NCI-H2227 treated with DMSO at 0.1 percent for 48 hours (cell line): Measurements from ENCODE around the gene ADGRF3.
A peak's percentile ranks its signal among the peaks of the same experiment; 100 is the strongest.
"Not testable (repeated sequence)": the region's sequence is repeated elsewhere in the genome, so short reads cannot be mapped to it uniquely, and the experiment has no call there.

Experiments
- DNase-seq: peaks from one replicate; lab custom pipeline; 2025; lab: John Stamatoyannopoulos, UW

The ADGRF3 gene

DNA sequence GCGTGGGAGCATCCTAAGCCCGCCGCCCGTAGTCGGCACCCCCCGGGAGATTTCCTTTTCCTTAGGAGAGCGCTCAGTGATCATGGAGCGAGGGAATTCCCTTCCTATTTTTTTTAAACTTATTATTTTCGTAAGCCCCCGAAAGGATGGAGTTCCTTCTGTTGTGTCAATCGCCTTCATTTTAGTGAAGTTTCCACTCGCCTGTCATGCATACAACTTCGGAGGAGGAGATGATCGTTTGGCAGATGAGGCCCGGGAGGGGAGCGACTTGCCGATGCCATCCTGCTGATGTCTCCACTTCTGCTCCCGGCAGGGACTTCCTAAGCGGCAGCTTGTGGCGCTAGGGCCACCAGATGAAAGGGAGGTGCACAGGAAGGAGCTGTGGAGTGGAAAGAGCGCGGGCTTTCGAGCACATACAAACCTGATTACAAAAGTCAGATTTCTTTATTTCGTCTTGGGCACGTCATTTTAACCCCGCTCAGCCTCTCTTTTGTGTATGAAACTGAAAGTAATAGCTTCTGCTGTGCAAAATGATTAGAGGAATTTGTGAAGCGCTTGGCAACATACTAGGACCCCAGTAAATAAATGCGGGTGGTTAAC is at the start of gene ADGRF3:
Gene ADGRF3 (minus strand): TSS at position 336 of the 600 bp plus-strand sequence. CDS start 555 bp downstream, outside the sequence.
- peak; percentile 50 for DNase-seq

DNA sequence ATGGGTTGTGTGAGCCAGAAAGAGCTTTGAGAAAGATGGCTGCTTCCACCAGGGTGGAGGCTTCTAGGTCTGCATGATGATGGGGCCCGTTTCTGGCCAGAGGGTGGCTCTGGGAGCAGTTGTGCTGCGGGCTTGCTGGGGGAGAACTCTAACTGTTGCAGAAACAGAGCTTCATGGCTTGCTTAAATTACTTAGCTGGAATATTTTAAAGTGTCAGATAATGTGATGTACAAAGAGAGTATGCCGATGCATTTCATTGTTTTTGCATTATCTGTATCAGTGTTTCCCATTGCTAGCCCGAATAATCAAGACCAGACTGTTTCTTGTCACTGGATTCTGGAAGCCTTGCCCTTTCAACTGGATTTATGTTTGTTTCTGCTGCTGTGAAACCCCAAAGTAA is 48.8 kb upstream of the ADGRF3 start:
- DNase-seq = peak; percentile 22

DNA sequence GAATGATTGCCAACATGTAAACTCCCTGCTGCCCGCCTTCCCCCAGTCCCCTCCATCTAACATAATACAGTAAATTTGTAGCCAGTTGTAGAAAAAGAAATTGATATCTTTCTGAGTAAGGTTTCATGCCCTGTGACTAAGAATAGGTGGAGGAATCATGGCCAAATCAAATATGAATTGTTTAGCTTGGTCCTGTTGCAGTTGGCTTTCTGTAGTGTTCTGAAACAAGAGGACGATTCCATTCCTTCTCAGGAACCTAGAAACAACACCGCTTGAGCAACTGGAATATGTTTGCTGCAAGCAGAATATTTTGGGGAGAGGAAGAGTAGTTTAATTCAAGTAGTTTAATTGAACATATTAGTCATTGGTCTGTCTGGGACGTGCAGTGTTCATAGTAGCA is 48.1 kb upstream of the ADGRF3 start:
- no peak for DNase-seq

GRCh38 chr2:26387189-26387588 is 40.6 kb upstream of the ADGRF3 start:
- DNase-seq = no peak

- no peak for DNase-seq
Measured at GRCh38 chr2:26384597-26384996, 38.0 kb upstream of the ADGRF3 start.

- DNase-seq = no peak
Measured at GRCh38 chr2:26384183-26384582, 37.6 kb upstream of the ADGRF3 start.

- no peak for DNase-seq
Measured at GRCh38 chr2:26382564-26382963, 36.0 kb upstream of the ADGRF3 start.

DNA sequence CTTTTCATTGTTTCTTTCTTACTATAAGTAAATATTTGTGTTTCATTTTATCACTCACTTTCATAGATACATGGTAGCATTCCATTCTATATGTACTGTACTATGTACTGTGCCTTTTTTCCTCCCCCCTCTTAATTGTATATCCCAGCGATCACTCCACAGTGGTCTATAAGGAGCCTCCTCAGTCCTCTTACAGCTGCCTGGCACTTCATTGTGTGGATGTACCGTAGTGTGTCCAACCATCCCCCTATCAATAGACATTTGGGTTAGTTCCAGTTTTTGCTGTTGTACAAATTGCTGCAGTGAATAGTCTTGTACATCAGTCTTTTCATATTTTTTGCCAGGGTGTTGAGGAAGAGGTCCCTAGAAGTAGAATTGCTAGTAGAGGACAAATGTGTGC is 33.7 kb upstream of the ADGRF3 start:
- no peak for DNase-seq

GRCh38 chr2:26376799-26377198 is 30.2 kb upstream of the ADGRF3 start:
- no peak for DNase-seq

DNA sequence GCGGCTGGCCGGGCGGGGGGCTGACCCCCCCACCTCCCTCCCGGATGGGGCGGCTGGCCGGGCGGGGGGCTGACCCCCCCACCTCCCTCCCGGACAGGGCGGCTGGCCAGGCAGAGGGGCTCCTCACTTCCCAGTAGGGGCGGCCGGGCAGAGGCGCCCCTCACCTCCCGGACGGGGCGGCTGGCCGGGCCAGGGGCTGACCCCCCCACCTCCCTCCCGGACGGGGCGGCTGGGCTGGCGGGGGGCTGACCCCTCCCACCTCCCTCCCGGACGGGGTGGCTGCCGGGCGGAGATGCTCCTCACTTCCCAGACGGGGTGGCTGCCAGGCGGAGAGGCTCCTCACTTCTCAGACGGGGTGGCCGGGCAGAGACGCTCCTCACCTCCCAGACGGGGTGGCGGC is 24.3 kb upstream of the ADGRF3 start:
- DNase-seq = not testable (repeated sequence)

DNA sequence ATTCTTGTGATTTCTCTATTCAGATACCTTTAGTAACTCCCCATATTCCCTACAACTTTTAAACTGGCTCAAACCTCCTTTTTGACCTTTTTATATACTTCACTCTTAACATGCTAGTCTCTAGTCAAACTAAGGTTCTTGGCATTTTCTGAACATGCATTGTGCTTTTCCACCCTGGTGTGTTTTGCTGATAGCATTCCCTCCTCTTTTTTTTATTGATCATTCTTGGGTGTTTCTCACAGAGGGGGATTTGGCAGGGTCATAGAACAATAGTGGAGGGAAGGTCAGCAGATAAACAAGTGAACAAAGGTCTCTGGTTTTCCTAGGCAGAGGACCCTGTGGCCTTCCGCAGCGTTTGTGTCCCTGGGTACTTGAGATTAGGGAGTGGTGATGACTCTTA is 23.1 kb upstream of the ADGRF3 start:
- not testable (repeated sequence) for DNase-seq

DNA sequence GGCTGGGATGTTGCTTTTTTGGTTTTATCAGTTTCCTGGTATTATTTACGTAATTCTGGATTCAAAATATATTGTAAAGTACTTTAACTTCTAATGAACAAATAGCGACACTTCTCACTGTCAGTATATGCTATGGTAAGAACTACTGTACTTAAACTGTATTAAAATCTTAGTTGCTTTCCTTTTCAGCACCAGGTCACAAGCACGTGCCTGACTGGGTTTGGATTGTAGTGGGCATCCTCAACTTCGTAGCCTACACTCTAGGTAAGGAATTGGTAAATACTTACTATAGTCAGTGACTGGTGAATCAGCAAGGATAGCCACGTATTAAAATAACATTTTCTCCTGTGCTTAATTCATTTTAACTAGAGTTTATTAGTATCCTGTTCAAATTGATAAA is 20.4 kb upstream of the ADGRF3 start:
- DNase-seq = no peak

- DNase-seq = no peak
Measured at GRCh38 chr2:26364669-26365068, 18.1 kb upstream of the ADGRF3 start.

- no peak for DNase-seq
Measured at GRCh38 chr2:26363958-26364357, 17.4 kb upstream of the ADGRF3 start.

GRCh38 chr2:26363323-26363722 is 16.7 kb upstream of the ADGRF3 start:
- DNase-seq = no peak

- no peak for DNase-seq
Measured at GRCh38 chr2:26359886-26360473, 13.4 kb upstream of the ADGRF3 start.

DNA sequence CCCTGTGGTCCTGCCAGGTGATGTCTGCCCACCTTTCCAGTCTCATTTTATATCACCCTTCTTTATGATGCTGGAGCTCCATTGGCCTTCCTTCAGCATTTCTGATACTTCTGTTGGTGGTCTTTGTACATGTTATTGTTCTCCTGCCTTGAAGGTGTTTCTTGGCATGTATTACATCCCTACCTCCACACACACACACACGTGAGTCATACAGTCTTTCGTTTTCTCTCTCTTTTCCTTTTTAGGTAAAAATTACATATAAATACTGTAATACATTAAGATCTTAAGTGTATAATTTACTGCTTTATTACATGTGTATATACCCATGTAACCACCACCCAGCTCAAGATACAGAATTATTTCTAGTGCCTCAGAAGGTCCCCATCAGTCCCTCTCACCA is 10.2 kb upstream of the ADGRF3 start:
- DNase-seq = no peak

DNA sequence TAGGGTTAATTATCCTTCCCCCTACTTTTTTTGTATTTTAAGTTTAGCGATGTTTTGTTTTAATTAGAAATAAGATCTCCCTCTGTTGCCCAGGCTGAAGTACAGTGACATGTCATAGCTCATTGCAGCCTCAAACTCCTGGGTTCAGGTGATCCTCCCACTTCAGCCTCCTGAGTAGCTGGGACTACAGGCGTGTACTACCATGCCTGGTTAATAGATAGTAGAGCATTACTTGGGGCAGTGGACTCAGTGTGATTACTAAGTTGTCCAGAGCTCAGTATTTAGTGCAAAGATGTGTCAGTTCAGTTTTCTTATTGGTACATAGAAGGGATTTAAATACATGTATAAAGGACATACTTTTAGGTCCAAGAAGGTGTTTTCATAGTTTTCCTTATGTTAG is 9.5 kb upstream of the ADGRF3 start:
- no peak for DNase-seq

DNA sequence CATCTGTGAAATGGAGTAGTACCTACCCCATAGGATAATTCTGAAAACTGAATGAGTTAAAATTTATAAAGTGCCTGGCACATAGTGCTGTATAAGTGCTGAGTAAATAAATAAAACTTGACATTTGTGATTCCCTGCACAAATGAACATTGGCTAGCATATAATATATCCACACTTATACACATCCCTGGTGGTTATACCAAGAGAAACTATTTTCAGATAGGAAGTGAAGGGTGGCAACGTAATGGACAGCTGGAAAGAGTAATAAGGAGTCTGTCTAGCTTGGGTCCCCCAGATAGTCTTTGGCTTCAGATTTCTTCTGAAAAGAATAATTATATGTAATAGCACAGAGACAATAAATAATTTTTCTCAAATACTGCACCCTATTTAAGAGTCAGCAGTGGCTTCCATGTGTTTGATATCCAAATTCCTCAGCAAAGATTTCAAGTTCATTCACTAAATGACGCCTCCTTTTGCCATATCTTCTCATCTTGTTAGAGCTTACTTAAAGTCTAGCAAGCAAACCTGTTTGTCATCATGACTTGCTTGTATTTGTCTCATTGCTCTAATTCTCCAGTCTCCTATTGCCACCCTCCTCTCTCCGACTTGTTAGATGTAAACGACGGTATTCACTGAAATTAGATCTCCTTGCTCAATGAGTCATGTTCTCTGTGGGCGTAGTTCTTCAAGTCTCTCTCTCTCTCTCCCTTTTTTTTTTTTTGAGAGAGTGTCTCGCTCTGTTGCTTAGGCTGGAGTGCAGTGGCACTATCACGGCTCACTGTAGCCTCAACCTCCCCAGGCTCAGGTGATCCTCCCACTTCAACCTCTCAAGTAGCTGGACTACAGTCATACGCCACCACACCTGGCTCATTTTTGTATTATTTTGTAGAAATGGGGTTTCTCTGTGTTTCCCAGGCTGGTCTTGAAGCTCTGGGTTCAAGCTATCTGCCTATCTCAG is 8.7 kb upstream of the ADGRF3 start:
- DNase-seq = no peak

DNA sequence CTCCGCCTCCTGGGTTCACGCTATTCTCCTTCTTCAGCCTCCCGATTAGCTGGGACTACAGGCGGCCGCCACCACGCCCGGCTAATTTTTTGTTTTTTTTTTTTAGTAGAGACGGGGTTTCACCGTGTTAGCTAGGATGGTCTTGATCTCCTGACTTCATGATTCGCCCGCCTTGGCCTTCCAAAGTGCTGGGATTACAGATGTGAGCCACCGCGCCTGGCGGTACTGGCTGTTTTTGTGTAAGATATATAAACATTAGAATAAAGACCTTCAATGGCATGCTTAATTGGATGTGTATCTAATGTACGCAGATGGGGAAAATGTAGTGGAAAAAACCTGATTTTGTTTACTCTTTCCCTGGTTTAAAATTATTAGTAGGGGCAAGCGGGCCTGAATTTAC is 7.9 kb upstream of the ADGRF3 start:
- not testable (repeated sequence) for DNase-seq

DNA sequence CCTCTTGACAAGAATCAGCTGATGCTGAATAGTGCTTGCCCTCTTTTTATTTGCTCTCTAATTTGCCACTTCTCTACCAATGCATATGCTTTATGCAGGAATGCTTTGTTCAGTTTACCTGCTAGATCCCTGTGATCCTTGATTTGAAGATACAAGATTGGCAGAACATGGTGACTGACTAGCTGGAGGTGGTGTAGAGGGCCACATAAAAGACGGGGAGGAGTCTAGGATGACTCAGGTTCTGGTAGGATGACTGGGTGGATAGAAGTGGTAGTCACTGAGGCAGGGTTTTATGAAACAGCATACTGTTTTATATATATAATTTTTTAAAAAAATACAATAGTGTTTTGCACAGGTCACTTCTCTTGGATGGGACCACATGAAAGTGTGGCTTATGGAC is 6.3 kb upstream of the ADGRF3 start:
- no peak for DNase-seq

DNA sequence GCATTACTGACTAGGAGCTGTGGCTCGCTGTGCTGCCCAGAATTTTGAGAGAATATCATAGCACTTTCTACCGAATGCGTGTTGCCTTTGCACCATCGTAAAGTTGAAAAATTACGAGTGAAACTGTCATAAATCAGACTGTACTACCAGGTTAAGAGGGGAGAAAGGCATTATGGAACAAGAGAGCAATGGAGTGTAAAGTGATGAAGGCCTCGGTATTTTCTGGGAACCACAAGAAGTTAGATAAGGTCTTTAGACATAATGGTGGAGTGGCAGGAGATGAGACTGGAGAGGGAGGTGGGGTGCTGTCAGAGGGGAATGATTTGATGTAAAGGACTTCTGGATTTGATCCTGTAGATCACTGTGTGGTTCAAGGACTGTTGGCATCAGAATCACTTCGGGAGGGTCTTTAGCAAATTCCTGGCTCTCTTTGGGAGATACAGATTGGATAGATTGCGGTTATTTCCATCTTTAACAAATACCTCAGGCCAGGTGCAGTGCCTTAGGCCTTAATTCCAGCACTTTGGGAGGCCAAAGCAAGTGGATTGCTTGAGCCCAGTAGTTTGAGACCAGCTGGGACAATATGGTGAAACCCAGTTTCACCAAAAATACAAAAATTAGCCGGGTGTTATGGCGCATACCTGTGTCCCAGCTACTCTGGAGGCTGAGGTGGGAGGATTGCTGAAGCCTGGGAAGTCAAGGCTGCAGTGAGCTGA is 4.9 kb upstream of the ADGRF3 start:
- no peak for DNase-seq
